Endothelial cell of umbilical vein (primary cell): ENCODE measurements around the gene RLN3. TPM values are rescaled to one million over a fixed set of nuclear protein-coding genes. Genes with fewer than 3 reads are reported as not detected.

Source experiments
- BruUV-seq: library from RNA; stranded (reverse); fragments of 400-500 nt; replicated peaks from 2 replicates; lab custom pipeline; 2021; lab: Mats Ljungman, UMichigan
- CTCF ChIA-PET: fragments of 300-600, 350-600 bp; sonication (Branson Sonifier 250); formaldehyde crosslinking; loops from one replicate; lab custom pipeline; 2021; ENCODE audit warnings: antibody characterized with exemption, inconsistent platforms; lab: Charles Lee
- POLR2A ChIA-PET: fragments of 300-600, 350-600 bp; sonication (Branson Sonifier 250); formaldehyde crosslinking; loops from one replicate; lab custom pipeline; 2021; ENCODE audit warnings: antibody characterized with exemption, inconsistent platforms; lab: Charles Lee
- DNase-seq: peaks from one replicate; pipeline ENCODE4 v3.0.0-alpha.2; 2011; ENCODE audit warnings: low read depth, low spot score
- FAIRE-seq: peaks from 2 replicates; lab custom pipeline; 2011; peaks lifted over from hg19 to GRCh38; lab: Jason Lieb, UNC
- H2AFZ ChIP-seq: 2 replicates; pipeline ENCODE4 v1.6.0; 2012; ENCODE audit warnings: low read depth, low read length, control low read depth, inconsistent platforms
- H3K27ac ChIP-seq: 2 replicates; pipeline ENCODE4 v1.5.1; 2011; ENCODE audit warnings: low read depth, mild to moderate bottlenecking, control low read depth, low read length, moderate library complexity; ENCODE audit not compliant: insufficient read depth
- H3K27me3 ChIP-seq, 2 experiments: 2 replicates each; pipeline versions ENCODE4 v1.6.0 to v1.6.1; 2011; ENCODE audit warnings: low read length in 2 of 2, mixed read lengths in 1 of 2; ENCODE audit not compliant: control insufficient read depth in 2 of 2, insufficient read depth in 2 of 2
- H3K36me3 ChIP-seq, 2 experiments: 2 replicates in 1 of 2; 3 replicates in 1 of 2; pipeline ENCODE4 v1.5.1; 2011; ENCODE audit warnings: low read length in 2 of 2, mild to moderate bottlenecking in 1 of 2, moderate library complexity in 1 of 2; ENCODE audit not compliant: control insufficient read depth in 2 of 2, insufficient read depth in 2 of 2; ENCODE audit errors: extremely low read depth in 1 of 2
- H3K4me1 ChIP-seq: 3 replicates; pipeline ENCODE4 v1.5.1; 2011; ENCODE audit warnings: mild to moderate bottlenecking, low read length; ENCODE audit not compliant: control insufficient read depth, insufficient read depth; ENCODE audit errors: extremely low read depth
- H3K4me2 ChIP-seq: 2 replicates; pipeline ENCODE4 v1.6.1; 2011; ENCODE audit warnings: low read length, control low read depth, mixed read lengths; ENCODE audit not compliant: insufficient read depth
- H3K4me3 ChIP-seq, 3 experiments: fragments of 200-600 bp in 1 of 3; sonication (generic), shearing (Covaris generic) in 1 of 3; replicated peaks in 1 of 3; 2 replicates each; pipeline ENCODE4 v1.5.1; 2011 to 2016; ENCODE audit warnings: control low read depth in 3 of 3, low read length in 3 of 3, mild to moderate bottlenecking in 2 of 3, inconsistent platforms in 1 of 3, low read depth in 1 of 3, moderate library complexity in 1 of 3; ENCODE audit not compliant: insufficient read depth in 1 of 3
- H3K79me2 ChIP-seq: 2 replicates; pipeline ENCODE4 v1.6.0; 2012; ENCODE audit warnings: low read length, inconsistent platforms; ENCODE audit not compliant: control insufficient read depth, insufficient read depth
- H3K9ac ChIP-seq: replicated peaks from 2 replicates; pipeline ENCODE3; 2011; ENCODE audit warnings: low read length, control low read depth; ENCODE audit not compliant: insufficient read depth; ENCODE audit errors: extremely low read depth
- H3K9me1 ChIP-seq: replicated peaks from 3 replicates; pipeline ENCODE4 v1.6.0; 2011; ENCODE audit warnings: mild to moderate bottlenecking, low read length; ENCODE audit not compliant: control insufficient read depth, insufficient read depth; ENCODE audit errors: extremely low read depth
- H3K9me3 ChIP-seq: replicated peaks from 2 replicates; pipeline ENCODE4 v1.5.1; 2012; ENCODE audit warnings: low read length, inconsistent platforms; ENCODE audit not compliant: control insufficient read depth, insufficient read depth
- H4K20me1 ChIP-seq: replicated peaks from 2 replicates; pipeline ENCODE3; 2011; ENCODE audit warnings: mild to moderate bottlenecking, low read length; ENCODE audit not compliant: control insufficient read depth, insufficient read depth; ENCODE audit errors: extremely low read depth
- EZH2 ChIP-seq: IDR thresholded peaks from 2 replicates; pipeline ENCODE4 v1.6.1; 2012; ENCODE audit warnings: borderline replicate concordance, low read depth, mild to moderate bottlenecking, moderate library complexity, low read length, inconsistent platforms; ENCODE audit not compliant: severe bottlenecking
- FOS ChIP-seq: IDR thresholded peaks from 2 replicates; pipeline ENCODE4 v1.6.1; 2011; ENCODE audit warnings: mild to moderate bottlenecking, low read length, moderate library complexity, borderline replicate concordance; ENCODE audit not compliant: insufficient read depth
- GATA2 ChIP-seq: IDR thresholded peaks from 2 replicates; pipeline ENCODE4 v1.7.0; 2011; ENCODE audit warnings: low read depth, mild to moderate bottlenecking, moderate library complexity, mixed read lengths, low read length; ENCODE audit not compliant: insufficient read length, insufficient read depth
- JUN ChIP-seq: IDR thresholded peaks from 2 replicates; pipeline ENCODE4 v1.6.1; 2011; ENCODE audit warnings: borderline replicate concordance, low read depth; ENCODE audit not compliant: insufficient read length, insufficient read depth
- MYC ChIP-seq: IDR thresholded peaks from one replicate; pipeline ENCODE4 v1.6.1; 2011; ENCODE audit warnings: mild to moderate bottlenecking, low read depth, low read length
- POLR2A ChIP-seq: IDR thresholded peaks from 2 replicates; pipeline ENCODE4 v1.6.1; 2012; ENCODE audit warnings: low read depth, mild to moderate bottlenecking, control low read depth, low read length
- POLR2AphosphoS5 ChIP-seq: IDR thresholded peaks from 2 replicates; pipeline ENCODE4 v1.6.1; 2012; ENCODE audit warnings: low read depth, mild to moderate bottlenecking, control low read depth, low read length, moderate library complexity; ENCODE audit not compliant: insufficient read depth
- dilution Hi-C: fragments of 300-500 bp; cut with MboI; formaldehyde crosslinking; loops from one replicate; pipeline ENCODE4 v1.15.0; 2019; ENCODE audit warnings: low sequenced_read_pairs; ENCODE audit not compliant: extremely low pct_ligation_motif_present
- intact Hi-C: fragments of 100-400 bp; cut with micrococcal nuclease; formaldehyde crosslinking; loops from one replicate; pipeline ENCODE4 v1.10.0; 2022
- polyA plus RNA-seq, 4 experiments: library from polyadenylated mRNA; depleted of rRNA in 3 of 4; stranded (reverse) in 3 of 4; unstranded in 1 of 4; fragments of >200 nt; gene quantifications; 2 replicates each; pipeline versions ENCODE4 v1.2.1 to v1.2.3, GENCODE V29; 2011 to 2012; ENCODE audit warnings: missing spikeins in 1 of 4
- total RNA-seq: library from RNA; stranded (reverse); gene quantifications from 2 replicates; pipeline ENCODE4 v1.2.3, GENCODE V29; 2021
- TF ChIP-seq, protein P1 (sequence below), 2 donors: IDR thresholded peaks; 1 replicate in 1 of 2; 2 replicates in 1 of 2; pipeline ENCODE4 v1.5.1; 2011; ENCODE audit warnings: low read length in 2 of 2, mild to moderate bottlenecking in 2 of 2, moderate library complexity in 2 of 2, control low read depth in 1 of 2, inconsistent platforms in 1 of 2, low read depth in 1 of 2; ENCODE audit not compliant: insufficient read depth in 1 of 2; ENCODE audit errors: extremely low read depth in 1 of 2
- TF ChIP-seq, protein P2 (sequence below): IDR thresholded peaks from 2 replicates; pipeline ENCODE4 v1.6.1; 2011; ENCODE audit not compliant: insufficient read depth, insufficient read length

Gene RLN3
- total and polyA plus RNA-seq, 2 donors (not counting 3 experiments of a cell fraction or from before 2014, with no cell fraction given) = not detected

DNA sequence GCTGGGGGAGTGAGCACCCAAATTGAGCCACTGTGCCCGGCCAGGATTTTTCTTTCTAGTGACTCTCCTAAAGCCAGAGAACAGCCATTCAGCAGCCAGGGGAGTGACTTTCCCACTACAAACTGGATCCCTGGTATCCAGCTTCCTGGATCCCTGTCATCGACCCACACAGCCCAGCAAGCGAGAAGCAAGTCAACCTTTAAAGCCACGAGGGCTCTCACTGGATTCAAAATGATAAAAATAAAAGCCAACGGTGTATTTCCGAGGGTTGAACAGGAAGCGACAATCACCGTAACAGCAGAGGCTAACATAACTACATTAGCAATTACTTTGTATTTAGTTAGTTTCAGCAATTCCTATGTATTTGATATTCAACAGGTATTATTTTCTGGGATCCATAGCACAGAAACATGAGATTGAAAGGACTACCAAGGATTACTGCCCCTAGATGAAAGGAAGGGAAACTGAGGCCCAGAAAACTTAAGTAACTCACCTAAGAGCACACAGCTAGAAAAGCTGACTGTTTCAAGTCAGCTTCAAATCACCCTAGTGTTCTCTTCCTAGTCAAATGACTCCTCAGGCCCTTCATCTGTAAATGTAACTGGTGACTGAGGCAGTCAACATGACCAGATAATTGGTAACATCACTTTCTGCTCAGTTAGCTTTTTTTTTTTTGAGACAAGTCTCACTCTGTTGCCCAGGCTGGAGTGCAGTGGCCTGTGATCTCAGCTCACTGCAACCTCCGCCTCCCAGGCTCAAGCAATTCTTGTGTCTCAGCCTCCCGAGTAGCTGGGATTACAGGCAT is 24.5 kb upstream of the RLN3 start:
- DNase-seq = peak; percentile 28
- Histone ChIP-seq H3K4me1 (peaks cover 20% of the 10 kb centered on the region), H3K4me3 (no peak overlapping the region), H3K79me2 (peaks cover 8% of the 10 kb centered on the region), H3K27me3 (no peaks in the 10 kb centered on the region), H3K9me3 (no peaks in the 10 kb centered on the region), H4K20me1 (no peaks in the 10 kb centered on the region), H3K9me1 (no peaks in the 10 kb centered on the region), H3K9ac (peak overlapping the region; percentile 26), H3K36me3 (no peaks in the 10 kb centered on the region), H2AFZ (no peak overlapping the region), H3K27ac (no peak overlapping the region), H3K4me2 (no peak overlapping the region)
- BruUV-seq = no TSS peak
- CTCF ChIA-PET = interaction anchor here (0.9 to 2.5 kb wide), 8 partner anchors 14 to 56 kb away, joined by 3 to 9 read pairs (median 4); partner anchors contain the start of genes DCAF15 and IL27RA
- intact Hi-C loops (loop anchor here (2.0 kb wide), 1 partner anchor 77 kb away; no protein-coding TSS in a partner anchor), dilution Hi-C loops (no loop called here)
- TF ChIP-seq EZH2 = no peak
- TF ChIP-seq, protein P1, sequence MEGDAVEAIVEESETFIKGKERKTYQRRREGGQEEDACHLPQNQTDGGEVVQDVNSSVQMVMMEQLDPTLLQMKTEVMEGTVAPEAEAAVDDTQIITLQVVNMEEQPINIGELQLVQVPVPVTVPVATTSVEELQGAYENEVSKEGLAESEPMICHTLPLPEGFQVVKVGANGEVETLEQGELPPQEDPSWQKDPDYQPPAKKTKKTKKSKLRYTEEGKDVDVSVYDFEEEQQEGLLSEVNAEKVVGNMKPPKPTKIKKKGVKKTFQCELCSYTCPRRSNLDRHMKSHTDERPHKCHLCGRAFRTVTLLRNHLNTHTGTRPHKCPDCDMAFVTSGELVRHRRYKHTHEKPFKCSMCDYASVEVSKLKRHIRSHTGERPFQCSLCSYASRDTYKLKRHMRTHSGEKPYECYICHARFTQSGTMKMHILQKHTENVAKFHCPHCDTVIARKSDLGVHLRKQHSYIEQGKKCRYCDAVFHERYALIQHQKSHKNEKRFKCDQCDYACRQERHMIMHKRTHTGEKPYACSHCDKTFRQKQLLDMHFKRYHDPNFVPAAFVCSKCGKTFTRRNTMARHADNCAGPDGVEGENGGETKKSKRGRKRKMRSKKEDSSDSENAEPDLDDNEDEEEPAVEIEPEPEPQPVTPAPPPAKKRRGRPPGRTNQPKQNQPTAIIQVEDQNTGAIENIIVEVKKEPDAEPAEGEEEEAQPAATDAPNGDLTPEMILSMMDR (IDR thresholded peaks at IDR 0.05; ENCODE audit: extremely low read depth in 1 of 2, insufficient read depth in 1 of 2, low read depth in 1 of 2, low read length in 2 of 2) = no peak
- no peak for TF ChIP-seq POLR2AphosphoS5
- TF ChIP-seq, protein P2, sequence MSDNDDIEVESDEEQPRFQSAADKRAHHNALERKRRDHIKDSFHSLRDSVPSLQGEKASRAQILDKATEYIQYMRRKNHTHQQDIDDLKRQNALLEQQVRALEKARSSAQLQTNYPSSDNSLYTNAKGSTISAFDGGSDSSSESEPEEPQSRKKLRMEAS = no peak
- TF ChIP-seq FOS = no peak
- TF ChIP-seq MYC = no peak
- TF ChIP-seq GATA2 = no peak
- no peak for TF ChIP-seq JUN
- TF ChIP-seq POLR2A = no peak
- POLR2A ChIA-PET = interaction anchor here (0.7 kb wide), 3 partner anchors 51 to 1223 kb away, joined by 3 to 5 read pairs (median 4); partner anchors contain the start of genes DCAF15 and JUNB
- no peak for FAIRE-seq
